ENCODE data around the gene GPR107.

DNA sequence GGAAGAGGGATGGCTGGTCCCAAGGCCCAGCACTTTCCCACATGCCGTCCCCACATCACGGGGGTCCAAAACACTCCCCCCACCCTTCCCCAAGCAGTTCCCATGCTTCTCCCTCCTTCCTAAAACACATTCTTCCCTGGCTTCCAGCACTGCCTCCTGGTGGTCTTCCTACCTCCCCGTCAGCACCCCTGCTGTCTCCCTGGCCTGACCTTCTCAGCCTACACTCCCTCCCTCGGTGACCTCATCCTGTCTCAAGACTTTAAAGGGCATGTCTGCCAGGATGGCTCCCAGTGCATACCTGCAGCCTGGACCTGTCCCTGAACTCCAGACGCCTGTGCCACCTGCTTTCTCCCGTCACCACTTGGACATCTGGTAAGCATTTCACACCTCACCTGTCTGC is 114.2 kb downstream of the GPR107 start:
- no peak for TF ChIP-seq GATA2 (IDR thresholded peaks at IDR 0.05; ENCODE audit: low read depth, low read length)
- no peak for TF ChIP-seq GATA3 (IDR thresholded peaks at IDR 0.05; ENCODE audit: low read depth, low read length)
